Natural killer cell treated with Interleukin-12 subunit alpha and Interleukin-12 subunit beta and Interleukin-15 and Interleukin-18, amount 100 ng/mL, for 72 hours (primary cell): ENCODE data around the gene ARHGEF4. TPM values are rescaled to one million over a fixed set of nuclear protein-coding genes. Genes with fewer than 3 reads are reported as not detected.

Experiments
- ATAC-seq, 2 donors: fragments of 150-1000 bp; cut with Tn5 transposase in 1 of 2; sonication (Bioruptor Pico), chemical (Tn5 transposase) in 1 of 2; 2 replicates each; pipeline ENCODE4 v1.10.0; 2021
- DNase-seq: peaks from one replicate; pipeline ENCODE4 v3.0.0; 2022; ENCODE audit warnings: low spot score
- H3K27ac Mint-ChIP-seq, 2 donors: 1 replicate in 1 of 2; 2 replicates in 1 of 2; pipeline ENCODE4 v1.8.0; 2022; ENCODE audit warnings: mixed read lengths in 2 of 2, mild to moderate bottlenecking in 1 of 2, moderate library complexity in 1 of 2
- H3K27me3 Mint-ChIP-seq, 2 donors: 1 replicate in 1 of 2; 2 replicates in 1 of 2; pipeline ENCODE4 v1.8.0; 2022; ENCODE audit warnings: mixed read lengths in 2 of 2
- H3K36me3 Mint-ChIP-seq: one replicate; pipeline ENCODE4 v1.8.0; 2022; ENCODE audit warnings: mixed read lengths
- H3K4me1 Mint-ChIP-seq, 2 donors: 1 replicate in 1 of 2; 2 replicates in 1 of 2; pipeline ENCODE4 v1.8.0; 2022; ENCODE audit warnings: low read depth in 2 of 2, mixed read lengths in 2 of 2, mild to moderate bottlenecking in 1 of 2
- H3K4me3 Mint-ChIP-seq: one replicate; pipeline ENCODE4 v1.8.0; 2022; ENCODE audit warnings: mixed read lengths
- H3K9me3 Mint-ChIP-seq: 2 replicates; pipeline ENCODE4 v1.8.0; 2022; ENCODE audit warnings: mixed read lengths
- total RNA-seq, 2 donors: library from RNA; stranded (reverse); gene quantifications; one replicate each; pipeline ENCODE4 v1.2.3, GENCODE V29; 2022

The ARHGEF4 gene
- total RNA-seq, 2 donors from 2014 or later: not detected

DNA sequence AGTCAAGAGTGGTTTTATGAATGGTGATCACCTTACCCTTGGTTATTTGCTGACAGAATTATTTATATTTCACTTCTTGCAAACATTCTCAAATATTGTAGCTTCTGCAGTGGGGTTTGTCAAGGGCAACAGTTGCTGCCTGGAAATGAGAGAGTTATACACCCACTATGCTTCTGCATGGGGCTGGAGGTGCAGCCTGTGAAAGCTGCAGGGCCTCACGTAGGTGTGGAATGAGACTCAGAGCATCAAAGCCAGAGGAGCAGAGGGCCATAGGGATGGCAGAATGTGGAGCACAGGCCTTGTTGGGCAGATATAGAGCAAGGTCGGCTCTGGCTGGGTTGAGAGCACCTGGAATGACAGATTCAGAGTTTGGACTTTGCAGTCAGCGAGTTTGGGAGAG is 128.2 kb downstream of the ARHGEF4 start:
- Mint-ChIP-seq H3K4me3 (no peak overlapping the region), H3K27me3 (peaks cover 45 to 46% of the 10 kb centered on the region in 2 donors), H3K36me3 (peaks cover 6% of the 10 kb centered on the region), H3K4me1 (peaks cover 7 to 9% of the 10 kb centered on the region in 2 donors), H3K27ac (no peak overlapping the region), H3K9me3 (no peaks in the 10 kb centered on the region)
- ATAC-seq (no peak), DNase-seq (no peak)

GRCh38 chr2:130966149-130966774 is 129.5 kb downstream of the ARHGEF4 start:
- H3K27me3 Mint-ChIP-seq: peaks cover 39 to 40% of the 10 kb centered on the region in 2 donors
- no peak for ATAC-seq
- H3K4me3 Mint-ChIP-seq: no peak overlapping the region
- H3K4me1 Mint-ChIP-seq: peaks cover 7 to 9% of the 10 kb centered on the region in 2 donors
- H3K27ac Mint-ChIP-seq: no peak overlapping the region
- no peaks in the 10 kb centered on the region for H3K9me3 Mint-ChIP-seq
- H3K36me3 Mint-ChIP-seq: peaks cover 6% of the 10 kb centered on the region
- no peak for DNase-seq

DNA sequence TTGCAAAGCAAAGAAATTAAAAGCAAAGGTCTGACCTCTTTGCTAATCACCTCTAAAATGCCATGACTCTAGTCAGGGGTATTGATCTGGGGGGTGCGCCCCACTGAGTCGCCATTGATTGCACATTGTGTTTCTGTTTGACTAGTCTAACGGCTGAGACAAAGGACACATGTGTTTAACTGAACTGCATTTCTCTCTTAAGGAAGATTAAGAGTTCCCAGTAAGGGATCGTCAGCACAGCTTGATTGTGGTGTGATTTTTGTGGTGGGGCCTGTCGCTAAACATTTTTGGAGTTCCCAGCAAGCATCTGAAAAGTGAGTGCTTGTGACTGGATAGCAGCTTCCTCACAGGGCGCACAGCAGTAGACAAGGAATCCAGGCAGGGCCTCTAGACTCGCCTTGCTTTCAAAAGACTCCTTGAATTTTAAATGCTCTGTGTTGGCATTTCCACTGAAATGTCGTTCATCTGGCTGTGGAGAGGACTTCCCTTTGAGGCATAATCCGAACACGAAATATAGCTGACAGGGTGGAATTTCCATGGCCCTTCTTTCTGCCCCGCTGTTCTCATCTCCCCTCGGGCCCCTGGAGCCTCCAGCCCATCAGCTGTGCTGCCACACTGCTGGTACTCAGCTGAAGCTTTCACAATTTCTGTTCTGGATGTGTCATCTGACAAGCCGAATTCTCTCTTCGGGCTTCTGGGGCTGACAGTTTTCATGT is 130.2 kb downstream of the ARHGEF4 start:
- Mint-ChIP-seq H3K27me3 (peaks cover 33 to 35% of the 10 kb centered on the region in 2 donors), H3K36me3 (peaks cover 6% of the 10 kb centered on the region), H3K4me1 (peaks cover 7 to 11% of the 10 kb centered on the region in 2 donors), H3K4me3 (no peak overlapping the region), H3K27ac (no peak overlapping the region), H3K9me3 (no peaks in the 10 kb centered on the region)
- no peak for DNase-seq
- ATAC-seq: no peak

DNA sequence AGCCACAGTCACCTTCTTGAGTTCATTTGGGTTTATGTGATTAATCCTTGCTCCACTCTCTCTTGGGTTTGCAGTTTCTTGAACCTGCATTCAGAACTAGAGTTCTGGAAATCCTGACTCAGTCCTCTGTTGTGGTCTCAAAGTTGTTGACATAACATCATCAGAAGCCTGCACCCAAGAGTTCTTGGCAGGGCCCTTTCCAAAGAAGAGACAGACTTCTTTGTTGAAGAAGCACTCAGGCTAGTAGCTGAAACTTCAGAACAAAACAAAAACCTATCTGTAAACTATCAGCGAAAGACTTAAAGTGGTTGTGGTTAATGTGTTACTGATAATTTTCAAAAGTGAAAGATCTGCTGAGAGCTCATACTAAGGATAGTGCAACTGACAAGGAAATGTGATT is 135.7 kb downstream of the ARHGEF4 start:
- DNase-seq: no peak
- Mint-ChIP-seq H3K27me3 (peaks cover 0 to 1% of the 10 kb centered on the region in 2 donors), H3K36me3 (no peaks in the 10 kb centered on the region), H3K27ac (no peak overlapping the region), H3K9me3 (no peaks in the 10 kb centered on the region), H3K4me1 (peaks cover 4 to 12% of the 10 kb centered on the region in 2 donors), H3K4me3 (no peak overlapping the region)
- ATAC-seq: peak in 1 of 2 donors; percentile 80

- ATAC-seq: no peak
- H3K4me1 Mint-ChIP-seq: peaks cover 4 to 12% of the 10 kb centered on the region in 2 donors
- H3K9me3 Mint-ChIP-seq: no peaks in the 10 kb centered on the region
- no peak for DNase-seq
- no peak overlapping the region for H3K4me3 Mint-ChIP-seq
- no peaks in the 10 kb centered on the region for H3K36me3 Mint-ChIP-seq
- H3K27ac Mint-ChIP-seq: no peak overlapping the region
- H3K27me3 Mint-ChIP-seq: no peaks in the 10 kb centered on the region
These were observed 139.0 kb downstream of the ARHGEF4 start for GRCh38 chr2:130975729-130976128.

- Mint-ChIP-seq H3K27me3 (no peaks in the 10 kb centered on the region), H3K36me3 (no peaks in the 10 kb centered on the region), H3K4me3 (no peak overlapping the region), H3K4me1 (peaks cover 4 to 11% of the 10 kb centered on the region in 2 donors), H3K27ac (no peak overlapping the region), H3K9me3 (no peaks in the 10 kb centered on the region)
- peak in 1 of 2 donors; percentile 40 for ATAC-seq
- DNase-seq: no peak
These were observed 140.0 kb downstream of the ARHGEF4 start for GRCh38 chr2:130976591-130977237.

- H3K4me1 Mint-ChIP-seq: peaks cover 1 to 3% of the 10 kb centered on the region in 2 donors
- ATAC-seq: no peak
- no peak for DNase-seq
- H3K27ac Mint-ChIP-seq: no peak overlapping the region
- peaks cover 0 to 3% of the 10 kb centered on the region in 2 donors for H3K27me3 Mint-ChIP-seq
- H3K9me3 Mint-ChIP-seq: no peaks in the 10 kb centered on the region
- H3K36me3 Mint-ChIP-seq: no peaks in the 10 kb centered on the region
- no peak overlapping the region for H3K4me3 Mint-ChIP-seq
These were observed 140.8 kb downstream of the ARHGEF4 start for GRCh38 chr2:130977461-130978050.

DNA sequence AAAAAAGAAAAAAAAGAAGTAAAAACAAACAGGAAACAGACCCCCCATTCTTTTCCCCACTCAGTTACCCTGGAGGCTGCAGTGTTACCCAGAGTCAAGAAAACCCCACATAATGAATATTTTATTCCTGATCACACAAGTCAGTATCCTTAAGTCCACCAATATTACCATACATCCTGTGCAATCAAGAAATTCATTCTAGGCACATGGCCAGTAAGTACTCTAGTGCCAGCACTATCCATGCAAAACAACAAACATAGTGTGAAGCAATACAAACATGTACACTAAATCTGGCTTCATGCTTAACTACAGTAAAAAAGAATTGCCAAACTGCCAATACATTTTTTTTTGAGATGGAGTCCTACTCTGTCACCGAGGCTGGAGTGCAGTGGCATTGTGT is 145.0 kb downstream of the ARHGEF4 start:
- H3K4me1 Mint-ChIP-seq: peaks cover 4 to 7% of the 10 kb centered on the region in 2 donors
- H3K9me3 Mint-ChIP-seq: no peaks in the 10 kb centered on the region
- no peak overlapping the region for H3K4me3 Mint-ChIP-seq
- peaks cover 0 to 7% of the 10 kb centered on the region in 2 donors for H3K27me3 Mint-ChIP-seq
- no peaks in the 10 kb centered on the region for H3K36me3 Mint-ChIP-seq
- H3K27ac Mint-ChIP-seq: no peak overlapping the region
- ATAC-seq (no peak), DNase-seq (no peak)

- H3K4me3 Mint-ChIP-seq: no peak overlapping the region
- no peak overlapping the region for H3K27ac Mint-ChIP-seq
- no peaks in the 10 kb centered on the region for H3K9me3 Mint-ChIP-seq
- H3K27me3 Mint-ChIP-seq: peaks cover 2 to 7% of the 10 kb centered on the region in 2 donors
- H3K4me1 Mint-ChIP-seq: peaks cover 4 to 7% of the 10 kb centered on the region in 2 donors
- ATAC-seq (no peak), DNase-seq (no peak)
- H3K36me3 Mint-ChIP-seq: no peaks in the 10 kb centered on the region
These were observed 148.6 kb downstream of the ARHGEF4 start for GRCh38 chr2:130985206-130985780.

DNA sequence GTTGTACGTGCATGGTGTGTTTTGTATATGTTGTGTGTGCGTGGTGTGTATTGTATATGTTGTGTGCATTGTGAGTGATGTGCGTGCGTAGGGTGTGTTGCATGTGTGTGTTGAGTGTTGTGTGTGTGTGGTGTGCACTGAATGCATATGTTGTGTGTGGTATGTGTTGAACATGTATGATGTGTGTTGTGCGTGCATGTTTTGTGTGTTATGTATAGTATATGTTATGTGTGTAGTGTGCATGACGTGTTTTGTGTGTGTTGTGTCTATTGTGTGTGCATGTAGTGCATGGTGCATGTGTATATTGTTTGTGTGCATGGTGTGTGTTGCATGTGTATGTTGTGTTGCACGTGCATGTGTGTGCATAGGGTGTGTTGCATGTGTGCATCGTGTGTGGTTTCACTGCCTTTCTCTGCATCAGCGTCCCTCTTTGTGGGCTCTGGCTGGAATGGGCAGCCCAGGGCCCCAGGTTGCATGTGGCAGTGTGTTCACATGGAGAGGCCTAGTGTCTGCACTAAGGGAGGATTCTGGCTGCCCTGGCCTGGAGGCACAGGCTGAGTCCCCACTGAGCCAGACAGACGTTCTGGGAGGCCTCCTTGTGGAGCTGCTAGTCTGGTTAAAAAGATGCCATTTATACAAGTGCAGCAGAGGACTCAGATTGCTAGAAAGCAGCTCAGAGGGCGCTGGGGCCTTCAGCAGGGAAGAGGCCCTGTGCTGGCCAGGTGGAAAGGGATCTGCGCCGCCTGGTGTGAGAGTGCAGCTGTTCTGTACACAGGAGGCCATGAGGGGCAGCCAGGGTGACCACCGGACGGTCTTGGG is 149.3 kb downstream of the ARHGEF4 start:
- DNase-seq (no peak), ATAC-seq (peak in 1 of 2 donors; percentile 32)
- Mint-ChIP-seq H3K4me1 (peaks cover 4 to 7% of the 10 kb centered on the region in 2 donors), H3K4me3 (no peak overlapping the region), H3K27ac (no peak overlapping the region), H3K27me3 (peaks cover 4 to 7% of the 10 kb centered on the region in 2 donors), H3K9me3 (no peaks in the 10 kb centered on the region), H3K36me3 (no peaks in the 10 kb centered on the region)

DNA sequence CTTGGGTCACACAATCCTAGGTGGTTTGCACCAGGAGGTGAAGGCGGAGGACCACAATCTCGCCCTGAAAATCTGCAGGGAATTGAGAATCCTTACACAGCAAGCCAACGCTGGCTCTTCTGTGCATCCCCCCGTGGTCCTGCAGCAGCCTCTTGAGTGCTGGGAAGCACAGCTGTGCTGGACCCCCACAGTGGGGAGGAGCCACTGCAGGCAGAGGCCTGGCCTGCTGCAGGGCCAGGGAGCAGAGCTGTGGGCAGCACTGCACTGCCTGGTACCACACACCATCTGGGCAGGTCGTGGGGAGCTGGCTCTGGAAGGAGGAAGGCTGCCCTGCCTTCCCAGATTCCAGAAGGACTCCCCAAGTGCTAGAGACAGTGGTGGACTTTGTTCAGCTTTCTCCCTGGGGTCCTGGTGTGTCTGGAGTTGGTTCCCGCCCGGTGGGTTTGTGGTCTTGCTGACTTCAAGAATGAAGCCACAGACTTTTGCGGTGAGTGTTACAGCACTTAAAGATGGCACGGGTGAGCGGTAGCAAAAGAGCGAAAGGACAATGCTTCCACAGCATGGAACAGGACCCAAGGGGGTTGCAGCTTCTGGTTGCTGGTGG is 150.3 kb downstream of the ARHGEF4 start:
- Mint-ChIP-seq H3K36me3 (no peaks in the 10 kb centered on the region), H3K9me3 (no peaks in the 10 kb centered on the region), H3K4me3 (no peak overlapping the region), H3K27ac (no peak overlapping the region), H3K27me3 (peaks cover 4 to 7% of the 10 kb centered on the region in 2 donors), H3K4me1 (peaks cover 4 to 7% of the 10 kb centered on the region in 2 donors)
- ATAC-seq (peak; percentile 31 to 40), DNase-seq (no peak)

GRCh38 chr2:130987519-130988425 is 151.1 kb downstream of the ARHGEF4 start:
- ATAC-seq: no peak
- no peak overlapping the region for H3K4me3 Mint-ChIP-seq
- peaks cover 4 to 7% of the 10 kb centered on the region in 2 donors for H3K4me1 Mint-ChIP-seq
- peaks cover 2 to 4% of the 10 kb centered on the region in 2 donors for H3K27me3 Mint-ChIP-seq
- H3K36me3 Mint-ChIP-seq: no peaks in the 10 kb centered on the region
- H3K9me3 Mint-ChIP-seq: no peaks in the 10 kb centered on the region
- no peak overlapping the region for H3K27ac Mint-ChIP-seq
- no peak for DNase-seq
